PFSK-1 (cell line): Measurements from ENCODE around the gene ST7.

Experiments used
- FOXP2 ChIP-seq: optimal IDR thresholded peaks from 2 replicates; pipeline ENCODE3; 2011; ENCODE audit warnings: borderline replicate concordance, control low read depth, inconsistent platforms; ENCODE audit not compliant: insufficient read depth; ENCODE audit errors: extremely low read length, extremely low read depth
- POLR2AphosphoS5 ChIP-seq: IDR thresholded peaks from 2 replicates; pipeline ENCODE4 v1.6.1; 2012; ENCODE audit warnings: low read depth, mild to moderate bottlenecking, control low read depth, low read length, moderate library complexity
- REST ChIP-seq, 2 experiments: IDR thresholded peaks; 2 replicates each; pipeline versions ENCODE4 v1.6.1 to v1.8.0; 2011 to 2012; ENCODE audit warnings: low read depth in 2 of 2, low read length in 2 of 2, control low read depth in 1 of 2, inconsistent platforms in 1 of 2, mild to moderate bottlenecking in 1 of 2, moderate library complexity in 1 of 2; ENCODE audit not compliant: insufficient read depth in 1 of 2
- SIN3A ChIP-seq: IDR thresholded peaks from 2 replicates; pipeline ENCODE4 v1.6.1; 2012; ENCODE audit warnings: mild to moderate bottlenecking, low read length, moderate library complexity, borderline replicate concordance; ENCODE audit not compliant: insufficient read depth
- TAF1 ChIP-seq: IDR thresholded peaks from 2 replicates; pipeline ENCODE4 v1.6.1; 2012; ENCODE audit warnings: low read length, control low read depth, borderline replicate concordance; ENCODE audit not compliant: insufficient read depth

- TF ChIP-seq POLR2AphosphoS5, result no peak
- no peak for TF ChIP-seq REST (IDR thresholded peaks at IDR 0.05; ENCODE audit: insufficient read depth in 1 of 2, low read depth in 2 of 2, low read length in 2 of 2)
- TF ChIP-seq TAF1, result no peak
- no peak for TF ChIP-seq FOXP2
- no peak for TF ChIP-seq SIN3A
Measured at GRCh38 chr7:117250245-117250644, 296.9 kb downstream of the ST7 start.
